WTC11 (cell line): ENCODE results near the gene USP7. TPM values are rescaled to one million over a fixed set of nuclear protein-coding genes. Genes with fewer than 3 reads are reported as not detected.

Experiments used
- ATAC-seq: fragments of 200-7000 bp; cut with Tn5 transposase; 2 replicates; pipeline ENCODE4 v1.10.0; 2021; ENCODE audit warnings: mild to moderate bottlenecking, moderate library complexity
- CTCF ChIA-PET: fragments of 300-600 bp; sonication (Branson Sonifier 250); formaldehyde crosslinking; loops from one replicate; lab custom pipeline; 2021; ENCODE audit warnings: antibody characterized with exemption; lab: Charles Lee
- POLR2A ChIA-PET: fragments of 350-600 bp; sonication (Branson Sonifier 250); formaldehyde crosslinking; loops from one replicate; lab custom pipeline; 2021; ENCODE audit warnings: antibody characterized with exemption; lab: Charles Lee
- DNase-seq: peaks from one replicate; pipeline ENCODE4 v3.0.0; 2021; ENCODE audit warnings: low spot score
- H3K27ac Mint-ChIP-seq: 2 replicates; pipeline ENCODE4 v1.8.0; 2021; ENCODE audit warnings: mixed read lengths
- H3K27me3 Mint-ChIP-seq: 2 replicates; pipeline ENCODE4 v1.8.0; 2021; ENCODE audit warnings: low read depth, mild to moderate bottlenecking, moderate library complexity, mixed read lengths
- H3K36me3 Mint-ChIP-seq: 2 replicates; pipeline ENCODE4 v1.8.0; 2021; ENCODE audit warnings: mixed read lengths
- H3K4me1 Mint-ChIP-seq: 2 replicates; pipeline ENCODE4 v1.8.0; 2022; ENCODE audit warnings: mixed read lengths
- H3K4me3 Mint-ChIP-seq: 2 replicates; pipeline ENCODE4 v1.8.0; 2021; ENCODE audit warnings: mild to moderate bottlenecking, moderate library complexity, mixed read lengths
- H3K9me3 Mint-ChIP-seq: 2 replicates; pipeline ENCODE4 v1.8.0; 2021; ENCODE audit warnings: mixed read lengths
- ATF3 ChIP-seq: sonication (generic); formaldehyde crosslinking; conservative IDR thresholded peaks from 2 replicates; pipeline ENCODE4 v1.8.1; 2022; ENCODE audit warnings: mild to moderate bottlenecking, missing genetic modification reagents
- FOXP1 ChIP-seq: sonication (generic); formaldehyde crosslinking; IDR thresholded peaks from 2 replicates; pipeline ENCODE4 v1.8.0; 2022; ENCODE audit warnings: missing genetic modification reagents, mild to moderate bottlenecking, moderate library complexity, borderline replicate concordance
- GRHL2 ChIP-seq: fragments of 250-450 bp; sonication (Bioruptor Pico); IDR thresholded peaks from 2 replicates; pipeline ENCODE4 v1.8.0; 2022; ENCODE audit warnings: mild to moderate bottlenecking, moderate library complexity; ENCODE audit not compliant: insufficient replicate concordance, severe bottlenecking
- HMGXB4 ChIP-seq: sonication (generic); formaldehyde crosslinking; IDR thresholded peaks from 2 replicates; pipeline ENCODE4 v1.8.1; 2023; ENCODE audit warnings: mild to moderate bottlenecking, moderate library complexity, missing genetic modification reagents
- IRF2 ChIP-seq: sonication (generic); formaldehyde crosslinking; IDR thresholded peaks from 2 replicates; pipeline ENCODE4 v1.8.0; 2022; ENCODE audit warnings: low read depth, missing genetic modification reagents, borderline replicate concordance
- MLX ChIP-seq: sonication (generic); formaldehyde crosslinking; IDR thresholded peaks from 2 replicates; pipeline ENCODE4 v1.8.1; 2023; ENCODE audit warnings: mild to moderate bottlenecking, missing genetic modification reagents, moderate library complexity
- MXD4 ChIP-seq: fragments of 250-450 bp; sonication (Bioruptor Pico); IDR thresholded peaks from 2 replicates; pipeline ENCODE4 v1.8.0; 2021; ENCODE audit warnings: mild to moderate bottlenecking, moderate library complexity, borderline replicate concordance
- NFE2L1 ChIP-seq: sonication (generic); formaldehyde crosslinking; IDR thresholded peaks from 2 replicates; pipeline ENCODE4 v1.8.1; 2023; ENCODE audit warnings: missing genetic modification reagents
- NFYB ChIP-seq: sonication (generic); formaldehyde crosslinking; conservative IDR thresholded peaks from 2 replicates; pipeline ENCODE4 v1.8.0; 2022; ENCODE audit warnings: low read depth, missing genetic modification reagents
- OVOL2 ChIP-seq: fragments of 250-450 bp; sonication (Bioruptor Pico); IDR thresholded peaks from 2 replicates; pipeline ENCODE4 v1.9.0; 2021; ENCODE audit warnings: mild to moderate bottlenecking, borderline replicate concordance
- SMAD3 ChIP-seq: sonication (generic); formaldehyde crosslinking; IDR thresholded peaks from 2 replicates; pipeline ENCODE4 v1.8.0; 2022; ENCODE audit warnings: missing genetic modification reagents, mild to moderate bottlenecking, borderline replicate concordance
- TEAD1 ChIP-seq: sonication (generic); formaldehyde crosslinking; IDR thresholded peaks from 2 replicates; pipeline ENCODE4 v1.8.0; 2022; ENCODE audit warnings: mild to moderate bottlenecking, missing genetic modification reagents
- TEAD4 ChIP-seq: sonication (generic); formaldehyde crosslinking; IDR thresholded peaks from 2 replicates; pipeline ENCODE4 v1.8.0; 2022; ENCODE audit warnings: mild to moderate bottlenecking, missing genetic modification reagents
- ZNF138 ChIP-seq: sonication (generic); formaldehyde crosslinking; conservative IDR thresholded peaks from 2 replicates; pipeline ENCODE4 v1.8.1; 2022; ENCODE audit warnings: mild to moderate bottlenecking, moderate library complexity, missing genetic modification reagents
- ZNF317 ChIP-seq: sonication (generic); formaldehyde crosslinking; IDR thresholded peaks from 2 replicates; pipeline ENCODE4 v1.8.1; 2023; ENCODE audit warnings: low read depth, mild to moderate bottlenecking, moderate library complexity, missing genetic modification reagents, borderline replicate concordance
- total RNA-seq: library from RNA; stranded (reverse); gene quantifications from 3 replicates; pipeline ENCODE4 v1.2.3, GENCODE V29; 2021
- TF ChIP-seq, protein P1 (sequence below): sonication (generic); formaldehyde crosslinking; IDR thresholded peaks from 2 replicates; pipeline ENCODE4 v1.8.1; 2022; ENCODE audit warnings: mild to moderate bottlenecking, moderate library complexity, missing genetic modification reagents
- TF ChIP-seq, protein P2 (sequence below): sonication (generic); formaldehyde crosslinking; IDR thresholded peaks from 2 replicates; pipeline ENCODE4 v1.8.1; 2022; ENCODE audit warnings: missing genetic modification reagents, borderline replicate concordance
- TF ChIP-seq, protein P3 (sequence below): fragments of 250-450 bp; sonication (Bioruptor Pico); IDR thresholded peaks from 2 replicates; pipeline ENCODE4 v1.9.0; 2021; ENCODE audit warnings: moderate library complexity, mild to moderate bottlenecking, inconsistent platforms, borderline replicate concordance
- TF ChIP-seq, protein P4 (sequence below): sonication (generic); formaldehyde crosslinking; IDR thresholded peaks from 2 replicates; pipeline ENCODE4 v1.8.1; 2022; ENCODE audit warnings: low read depth, mild to moderate bottlenecking, moderate library complexity, missing genetic modification reagents, borderline replicate concordance
- TF ChIP-seq, protein P5 (sequence below): fragments of 250-450 bp; sonication (Bioruptor Pico); IDR thresholded peaks from 2 replicates; pipeline ENCODE4 v1.9.0; 2021; ENCODE audit warnings: mild to moderate bottlenecking

The USP7 gene
- total RNA-seq, 1 experiment from 2014 or later, result 211 TPM

- Mint-ChIP-seq H3K4me3 (no peak overlapping the region), H3K36me3 (peaks cover 68% of the 10 kb centered on the region), H3K27ac (peak overlapping the region; percentile 45; the same call in 1 of the 2 replicates), H3K4me1 (no peaks in the 10 kb centered on the region), H3K9me3 (no peaks in the 10 kb centered on the region), H3K27me3 (no peaks in the 10 kb centered on the region)
- DNase-seq (no peak), ATAC-seq (peak; percentile 46)
- POLR2A ChIA-PET, result no interaction called here
- TF ChIP-seq TEAD4 (CRISPR knock-in tag) (no peak), ZNF317 (no peak), IRF2 (CRISPR knock-in tag) (no peak), HMGXB4 (CRISPR knock-in tag) (no peak), NFE2L1 (CRISPR knock-in tag) (no peak), TEAD1 (CRISPR knock-in tag) (no peak), NFYB (CRISPR knock-in tag) (no peak), OVOL2 (CRISPR knock-in tag) (no peak), ZNF138 (CRISPR knock-in tag) (no peak), GRHL2 (CRISPR knock-in tag) (no peak)
- TF ChIP-seq, protein P1, sequence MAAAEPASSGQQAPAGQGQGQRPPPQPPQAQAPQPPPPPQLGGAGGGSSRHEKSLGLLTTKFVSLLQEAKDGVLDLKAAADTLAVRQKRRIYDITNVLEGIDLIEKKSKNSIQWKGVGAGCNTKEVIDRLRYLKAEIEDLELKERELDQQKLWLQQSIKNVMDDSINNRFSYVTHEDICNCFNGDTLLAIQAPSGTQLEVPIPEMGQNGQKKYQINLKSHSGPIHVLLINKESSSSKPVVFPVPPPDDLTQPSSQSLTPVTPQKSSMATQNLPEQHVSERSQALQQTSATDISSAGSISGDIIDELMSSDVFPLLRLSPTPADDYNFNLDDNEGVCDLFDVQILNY (CRISPR knock-in tag), result no peak
- TF ChIP-seq, protein P2, sequence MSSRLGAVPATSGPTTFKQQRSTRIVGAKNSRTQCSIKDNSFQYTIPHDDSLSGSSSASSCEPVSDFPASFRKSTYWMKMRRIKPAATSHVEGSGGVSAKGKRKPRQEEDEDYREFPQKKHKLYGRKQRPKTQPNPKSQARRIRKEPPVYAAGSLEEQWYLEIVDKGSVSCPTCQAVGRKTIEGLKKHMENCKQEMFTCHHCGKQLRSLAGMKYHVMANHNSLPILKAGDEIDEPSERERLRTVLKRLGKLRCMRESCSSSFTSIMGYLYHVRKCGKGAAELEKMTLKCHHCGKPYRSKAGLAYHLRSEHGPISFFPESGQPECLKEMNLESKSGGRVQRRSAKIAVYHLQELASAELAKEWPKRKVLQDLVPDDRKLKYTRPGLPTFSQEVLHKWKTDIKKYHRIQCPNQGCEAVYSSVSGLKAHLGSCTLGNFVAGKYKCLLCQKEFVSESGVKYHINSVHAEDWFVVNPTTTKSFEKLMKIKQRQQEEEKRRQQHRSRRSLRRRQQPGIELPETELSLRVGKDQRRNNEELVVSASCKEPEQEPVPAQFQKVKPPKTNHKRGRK, result no peak
- CTCF ChIA-PET, result interaction anchor here (1.0 to 5.7 kb wide), 4 partner anchors 13 to 90 kb away, joined by 3 to 30 read pairs (median 12); no protein-coding TSS in a partner anchor
These were observed 40.5 kb downstream of the USP7 start for GRCh38 chr16:8923199-8923598.

GRCh38 chr16:8921347-8921984, 42.2 kb downstream of the USP7 start:
- ChIA-PET POLR2A (no interaction called here), CTCF (interaction anchor here (2.6 to 5.7 kb wide), 2 partner anchors 15 to 87 kb away, joined by 19 to 30 read pairs; no protein-coding TSS in a partner anchor)
- peaks cover 72% of the 10 kb centered on the region for H3K36me3 Mint-ChIP-seq

DNA sequence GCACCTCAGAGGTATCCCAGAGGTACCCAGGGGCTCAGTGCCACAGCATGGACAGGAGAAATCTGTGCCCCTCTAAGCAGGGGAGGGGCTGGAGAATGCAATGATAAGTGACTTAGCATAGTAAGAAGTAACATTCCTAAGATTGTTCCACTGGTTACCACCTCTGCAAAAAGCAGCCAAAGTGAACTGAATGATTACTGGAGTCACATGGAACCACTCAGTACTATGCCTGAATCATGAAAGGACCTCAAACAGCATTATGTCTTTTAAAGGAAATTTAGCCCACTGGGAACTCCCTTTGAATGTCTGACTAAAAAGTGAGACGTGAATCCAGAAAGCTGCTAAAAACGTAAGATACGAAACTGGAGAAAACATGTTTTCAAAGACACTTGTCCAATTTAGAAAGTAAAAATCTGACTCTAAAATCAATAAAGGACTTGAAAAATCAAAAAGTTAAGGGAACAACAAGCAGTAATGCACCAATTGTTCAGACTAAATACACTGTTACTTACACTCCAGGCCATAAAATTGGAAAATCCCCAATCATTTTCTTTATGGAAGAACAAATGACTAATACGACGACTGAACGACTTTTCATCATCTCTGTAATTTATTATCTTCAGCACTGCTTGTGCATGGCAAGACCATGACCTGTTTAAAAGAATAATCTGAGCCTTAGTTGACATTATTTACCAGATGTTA, 42.9 kb downstream of the USP7 start:
- H3K36me3 Mint-ChIP-seq, result peaks cover 76% of the 10 kb centered on the region
- no peaks in the 10 kb centered on the region for H3K9me3 Mint-ChIP-seq
- CTCF ChIA-PET, result interaction anchor here (3.2 to 5.7 kb wide), 2 partner anchors 15 to 88 kb away, joined by 14 to 30 read pairs; no protein-coding TSS in a partner anchor
- TF ChIP-seq, protein P3, sequence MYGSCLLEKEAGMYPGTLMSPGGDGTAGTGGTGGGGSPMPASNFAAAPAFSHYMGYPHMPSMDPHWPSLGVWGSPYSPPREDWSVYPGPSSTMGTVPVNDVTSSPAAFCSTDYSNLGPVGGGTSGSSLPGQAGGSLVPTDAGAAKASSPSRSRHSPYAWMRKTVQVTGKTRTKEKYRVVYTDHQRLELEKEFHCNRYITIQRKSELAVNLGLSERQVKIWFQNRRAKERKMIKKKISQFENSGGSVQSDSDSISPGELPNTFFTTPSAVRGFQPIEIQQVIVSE (CRISPR knock-in tag), result no peak
- TF ChIP-seq, protein P4, sequence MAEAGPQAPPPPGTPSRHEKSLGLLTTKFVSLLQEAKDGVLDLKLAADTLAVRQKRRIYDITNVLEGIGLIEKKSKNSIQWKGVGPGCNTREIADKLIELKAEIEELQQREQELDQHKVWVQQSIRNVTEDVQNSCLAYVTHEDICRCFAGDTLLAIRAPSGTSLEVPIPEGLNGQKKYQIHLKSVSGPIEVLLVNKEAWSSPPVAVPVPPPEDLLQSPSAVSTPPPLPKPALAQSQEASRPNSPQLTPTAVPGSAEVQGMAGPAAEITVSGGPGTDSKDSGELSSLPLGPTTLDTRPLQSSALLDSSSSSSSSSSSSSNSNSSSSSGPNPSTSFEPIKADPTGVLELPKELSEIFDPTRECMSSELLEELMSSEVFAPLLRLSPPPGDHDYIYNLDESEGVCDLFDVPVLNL (CRISPR knock-in tag), result no peak
- no peak for TF ChIP-seq GRHL2 (CRISPR knock-in tag)
- TF ChIP-seq ATF3, result no peak
- TF ChIP-seq FOXP1, result no peak
- no peak for TF ChIP-seq SMAD3 (CRISPR knock-in tag)
- TF ChIP-seq, protein P5, sequence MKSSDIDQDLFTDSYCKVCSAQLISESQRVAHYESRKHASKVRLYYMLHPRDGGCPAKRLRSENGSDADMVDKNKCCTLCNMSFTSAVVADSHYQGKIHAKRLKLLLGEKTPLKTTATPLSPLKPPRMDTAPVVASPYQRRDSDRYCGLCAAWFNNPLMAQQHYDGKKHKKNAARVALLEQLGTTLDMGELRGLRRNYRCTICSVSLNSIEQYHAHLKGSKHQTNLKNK (CRISPR knock-in tag), result no peak
- no peak for TF ChIP-seq HMGXB4 (CRISPR knock-in tag)
- no peak for TF ChIP-seq MLX (CRISPR knock-in tag)

More at GRCh38 chr16:8921347-8921984, 42.2 kb downstream of the USP7 start:
- TF ChIP-seq MXD4 (CRISPR knock-in tag), result no peak
- Mint-ChIP-seq H3K4me3 (no peak overlapping the region), H3K4me1 (no peaks in the 10 kb centered on the region), H3K27me3 (no peaks in the 10 kb centered on the region), H3K9me3 (no peaks in the 10 kb centered on the region), H3K27ac (0 out of 2 replicates have a peak overlapping the region, but pooled peaks have one; percentile 45)
- DNase-seq (no peak), ATAC-seq (no peak)

More for the DNA sequence above, 42.9 kb downstream of the USP7 start:
- POLR2A ChIA-PET, result no interaction called here
- Mint-ChIP-seq H3K4me1 (no peaks in the 10 kb centered on the region), H3K27ac (no peak overlapping the region), H3K27me3 (no peaks in the 10 kb centered on the region), H3K4me3 (no peak overlapping the region)
- no peak for ATAC-seq
- no peak for DNase-seq
